GM21529 (cell line): ENCODE data around the gene TRAPPC1.
A peak's percentile ranks its signal among the peaks of the same experiment; 100 is the strongest.

ENCODE experiments used
- ATAC-seq: cut with Tn5 transposase; IDR thresholded peaks from one replicate; pipeline ENCODE4 v1.9.1; 2021; ENCODE audit not compliant: unreplicated experiment

TRAPPC1 gene

DNA sequence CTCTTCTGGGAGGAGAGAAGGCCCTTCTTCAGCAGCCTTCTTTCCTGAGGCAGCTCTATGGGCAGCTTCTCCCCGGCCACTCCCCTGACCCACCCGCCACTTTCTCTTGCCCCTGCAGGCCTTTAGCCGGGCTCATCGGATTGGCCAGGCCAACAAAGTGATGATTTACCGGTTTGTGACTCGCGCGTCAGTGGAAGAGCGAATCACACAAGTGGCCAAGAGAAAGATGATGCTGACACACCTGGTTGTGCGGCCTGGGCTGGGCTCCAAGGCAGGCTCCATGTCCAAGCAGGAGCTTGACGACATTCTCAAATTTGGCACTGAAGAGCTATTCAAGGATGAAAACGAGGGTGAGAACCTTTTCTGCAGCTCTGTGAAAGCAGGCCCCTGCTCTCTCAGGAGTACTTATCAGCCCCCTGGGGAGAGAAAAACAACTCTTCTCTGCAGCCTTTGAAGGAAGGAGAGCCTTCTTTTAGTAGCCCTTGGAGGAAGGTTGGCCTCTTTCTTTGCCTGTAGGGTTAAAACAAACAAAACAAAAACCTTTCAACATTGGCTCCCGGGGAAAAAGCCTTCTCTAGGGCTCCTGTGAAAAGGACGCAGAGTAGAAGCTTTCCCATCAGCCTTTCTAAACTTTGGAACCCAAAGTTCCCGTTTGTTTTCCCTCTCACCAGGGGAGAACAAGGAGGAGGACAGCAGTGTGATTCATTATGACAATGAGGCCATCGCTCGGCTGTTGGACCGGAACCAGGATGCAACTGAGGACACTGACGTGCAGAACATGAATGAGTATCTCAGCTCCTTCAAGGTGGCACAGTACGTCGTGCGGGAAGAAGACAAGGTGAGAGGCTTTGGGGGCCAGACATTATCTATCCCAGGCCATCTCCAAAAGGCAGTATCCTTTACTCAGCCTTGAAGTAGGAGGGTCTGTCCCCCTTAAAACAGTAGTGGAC lies 28.3 kb downstream of the TRAPPC1 start:
- ATAC-seq: no peak

GRCh38 chr17:7897773-7898172 lies 34.0 kb downstream of the TRAPPC1 start:
- ATAC-seq: no peak

DNA sequence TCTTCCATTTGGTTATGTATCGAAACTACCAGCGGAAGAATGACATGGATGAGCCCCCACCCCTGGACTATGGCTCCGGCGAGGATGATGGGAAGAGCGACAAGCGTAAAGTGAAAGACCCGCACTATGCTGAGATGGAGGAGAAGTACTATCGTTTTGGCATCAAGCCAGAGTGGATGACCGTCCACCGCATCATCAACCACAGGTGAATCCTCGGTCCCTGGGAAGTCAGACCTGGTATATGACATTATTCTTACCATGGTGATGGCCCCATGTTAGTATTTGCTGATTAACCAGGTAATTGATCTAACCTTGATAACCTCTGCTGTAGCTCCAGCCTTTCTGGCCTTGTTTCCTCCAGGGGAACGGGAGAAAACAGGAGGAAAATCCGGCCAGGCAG lies 34.7 kb downstream of the TRAPPC1 start:
- ATAC-seq: no peak

GRCh38 chr17:7894866-7895265 lies 36.9 kb downstream of the TRAPPC1 start:
- ATAC-seq: no peak

DNA sequence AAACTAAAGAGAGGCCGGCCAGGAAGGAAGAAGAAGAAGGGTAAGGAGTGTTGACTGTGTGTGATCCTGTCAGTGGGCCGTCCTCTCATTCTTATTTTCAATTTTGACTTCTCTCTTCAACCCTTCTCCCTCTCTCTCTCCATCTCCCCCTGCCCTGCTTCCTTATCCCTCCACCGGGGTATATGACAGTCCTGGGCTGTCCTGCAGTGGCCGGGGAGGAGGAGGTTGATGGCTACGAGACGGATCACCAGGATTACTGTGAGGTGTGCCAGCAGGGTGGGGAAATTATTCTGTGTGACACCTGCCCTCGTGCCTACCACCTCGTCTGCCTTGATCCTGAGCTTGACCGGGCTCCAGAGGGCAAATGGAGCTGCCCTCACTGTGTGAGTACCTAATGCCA lies 37.5 kb downstream of the TRAPPC1 start:
- ATAC-seq: no peak

DNA sequence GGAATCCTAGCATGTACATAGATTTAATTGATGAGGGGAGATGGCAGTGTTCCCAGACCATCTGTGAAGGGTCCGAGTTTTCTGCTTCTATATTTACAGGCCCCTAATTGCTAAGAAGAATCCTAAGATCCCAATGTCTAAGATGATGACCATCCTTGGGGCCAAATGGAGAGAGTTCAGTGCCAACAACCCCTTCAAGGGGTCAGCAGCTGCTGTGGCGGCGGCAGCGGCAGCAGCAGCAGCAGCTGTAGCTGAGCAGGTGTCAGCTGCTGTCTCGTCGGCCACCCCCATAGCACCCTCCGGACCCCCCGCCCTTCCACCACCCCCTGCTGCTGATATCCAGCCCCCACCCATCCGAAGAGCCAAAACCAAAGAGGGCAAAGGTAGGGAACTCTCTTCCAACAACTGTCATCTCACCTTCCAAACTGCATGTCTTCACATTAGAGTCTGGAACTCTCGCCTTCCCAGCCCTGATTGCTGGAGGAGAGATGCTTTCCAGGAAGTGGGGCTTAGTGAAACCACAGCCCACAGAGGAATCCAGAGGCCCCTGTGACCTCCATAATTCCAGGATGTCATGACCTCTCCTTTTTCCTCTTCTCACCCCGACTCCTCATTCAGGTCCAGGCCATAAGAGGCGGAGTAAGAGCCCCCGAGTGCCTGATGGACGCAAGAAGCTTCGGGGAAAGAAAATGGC lies 38.4 kb downstream of the TRAPPC1 start:
- ATAC-seq: no peak

DNA sequence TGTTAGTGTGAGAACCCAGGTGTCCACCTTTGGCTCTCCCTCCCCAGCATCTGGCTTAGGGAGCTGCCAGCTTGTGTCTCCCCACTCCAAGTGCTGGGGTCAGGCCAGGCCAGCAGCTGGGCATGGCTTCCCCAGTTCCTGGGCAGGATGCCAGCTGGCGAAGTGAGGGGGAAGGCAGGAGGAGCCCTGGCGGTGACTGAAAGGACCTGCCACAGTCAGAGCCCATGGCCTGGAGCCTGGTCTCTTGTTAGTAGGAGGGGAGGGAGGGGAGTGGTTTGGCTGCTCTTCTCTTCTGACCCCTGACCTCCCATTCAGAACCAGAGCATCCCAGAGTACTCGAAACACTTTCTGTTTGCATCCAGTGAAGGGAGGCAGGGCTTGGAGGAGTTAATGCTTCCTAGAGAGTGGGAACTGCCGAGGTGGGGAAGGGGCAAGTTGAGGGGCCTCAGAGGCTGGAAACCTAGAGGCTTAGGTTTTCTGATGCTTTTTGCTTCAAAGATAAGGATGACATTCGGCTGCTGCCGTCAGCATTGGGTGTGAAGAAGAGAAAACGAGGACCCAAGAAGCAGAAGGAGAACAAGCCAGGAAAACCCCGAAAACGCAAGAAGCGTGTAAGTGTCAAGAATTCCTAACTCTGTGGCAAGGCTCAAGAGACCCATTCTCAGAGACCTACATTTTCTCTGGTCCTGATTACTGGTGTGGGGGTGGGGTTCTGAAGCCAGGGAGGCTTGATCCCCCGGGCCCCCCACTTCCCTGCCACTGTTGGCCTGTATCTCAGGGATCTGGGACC lies 42.4 kb downstream of the TRAPPC1 start:
- no peak for ATAC-seq

GRCh38 chr17:7888184-7888920 lies 43.4 kb downstream of the TRAPPC1 start, which contains the start of gene CHD3:
CHD3 (plus strand) TSS chr17:7888789; CDS start chr17:7889001, 212 bp downstream.
- no peak for ATAC-seq

- peak; percentile 53 for ATAC-seq
These were observed 44.1 kb downstream of the TRAPPC1 start for GRCh38 chr17:7887482-7888183.

DNA sequence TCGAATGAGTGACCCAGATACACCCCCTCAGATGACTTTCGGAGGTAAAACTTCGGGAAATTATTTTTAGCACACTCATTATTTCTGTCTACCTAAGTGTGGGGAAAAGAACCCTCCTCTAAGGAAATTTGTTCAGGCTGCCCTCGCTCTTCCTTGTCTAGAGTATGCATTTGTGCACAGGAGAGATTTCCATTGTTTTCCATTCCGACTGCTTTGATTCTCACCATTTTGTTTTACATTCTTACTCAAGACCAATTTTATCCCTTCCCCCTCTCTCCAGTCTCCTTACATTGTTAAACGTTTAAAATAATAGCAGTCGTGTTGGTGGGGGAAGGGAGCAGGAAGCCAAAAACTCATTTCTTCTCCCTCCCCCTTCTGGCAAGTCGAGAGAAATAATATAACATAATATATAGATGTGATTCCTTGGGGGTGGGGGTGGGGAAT lies 44.7 kb downstream of the TRAPPC1 start:
- no peak for ATAC-seq

DNA sequence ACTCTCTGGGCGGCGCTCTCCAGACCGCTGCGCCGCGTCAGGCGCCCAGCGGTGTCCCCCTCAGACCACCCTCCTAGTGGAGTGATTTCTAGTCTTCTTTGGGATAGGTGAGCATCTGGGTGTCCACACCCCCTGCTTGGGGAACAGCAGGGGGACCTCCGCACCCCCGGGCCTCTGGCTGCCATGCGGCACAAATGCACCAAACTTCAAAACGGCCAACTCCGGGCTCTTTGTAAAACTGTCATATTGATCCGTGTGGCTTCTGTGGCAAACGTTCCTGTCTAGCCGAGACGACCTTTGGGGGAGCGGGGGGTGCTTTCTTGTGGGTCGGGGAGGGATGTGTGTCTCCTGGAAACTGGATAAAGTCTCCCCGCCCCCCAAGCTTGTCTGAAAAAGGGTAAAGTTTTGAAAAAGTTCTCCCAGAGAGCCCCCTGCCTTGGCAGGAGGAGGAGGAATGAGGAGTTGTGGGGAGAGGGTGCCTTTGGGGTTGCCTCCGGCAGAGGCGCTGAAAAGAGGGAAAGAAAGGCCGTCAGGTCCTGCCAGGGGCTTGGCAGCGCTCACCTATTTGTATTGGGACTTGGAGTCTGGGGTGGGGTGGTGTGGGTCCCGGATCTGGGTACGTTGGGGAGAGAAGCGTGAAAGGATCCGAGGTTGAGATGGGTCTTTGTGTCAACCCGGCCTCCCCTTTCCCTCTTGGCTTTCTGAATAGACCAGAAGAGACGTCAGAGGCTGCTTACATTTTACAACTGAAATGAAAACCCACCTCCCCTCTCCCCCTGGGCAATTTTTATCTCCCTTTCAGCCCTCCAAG lies 45.3 kb downstream of the TRAPPC1 start:
- ATAC-seq: no peak

GRCh38 chr17:7885367-7886226 lies 46.1 kb downstream of the TRAPPC1 start:
- peak; percentile 30 for ATAC-seq

GRCh38 chr17:7884581-7885366 lies 47.0 kb downstream of the TRAPPC1 start:
- ATAC-seq: peak; percentile 4

DNA sequence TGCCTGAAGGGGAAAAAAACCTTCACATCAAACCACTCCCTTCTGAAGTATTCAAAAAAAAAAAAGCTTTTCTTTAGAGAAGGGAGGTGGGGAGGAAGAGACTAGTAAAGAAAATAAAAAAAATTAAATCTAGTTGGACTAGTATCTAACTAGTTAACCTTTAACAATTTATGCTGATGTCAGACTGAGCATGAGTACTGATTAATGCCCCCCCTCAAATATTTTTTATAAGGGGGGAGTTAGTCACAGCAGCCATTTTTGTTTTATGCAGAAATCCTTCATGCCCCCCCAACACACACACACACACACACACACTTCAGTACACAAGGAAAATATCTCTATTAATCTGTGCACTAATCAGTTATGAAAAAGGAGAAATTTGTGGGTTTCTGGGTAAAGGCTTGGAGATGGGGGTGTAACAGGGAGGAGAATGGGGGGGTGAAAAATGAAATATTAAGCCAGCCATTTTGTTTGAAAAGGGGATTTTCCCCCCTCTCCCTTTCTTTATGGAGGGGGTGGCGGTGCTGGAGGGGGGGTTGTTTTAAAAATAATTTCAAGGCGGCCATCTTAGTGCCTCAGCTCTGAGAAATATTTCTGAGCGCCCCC lies 47.9 kb downstream of the TRAPPC1 start:
- no peak for ATAC-seq

GRCh38 chr17:7882629-7883028 lies 49.1 kb downstream of the TRAPPC1 start:
- no peak for ATAC-seq

- no peak for ATAC-seq
These were observed 49.7 kb downstream of the TRAPPC1 start for GRCh38 chr17:7882068-7882467.
